GM19397 (cell line): ENCODE data around the gene USP16.

ENCODE experiments used
- ATAC-seq: cut with Tn5 transposase; IDR thresholded peaks from one replicate; pipeline ENCODE4 v1.9.1; 2021; ENCODE audit warnings: mild to moderate bottlenecking, moderate library complexity; ENCODE audit not compliant: unreplicated experiment

USP16 gene

DNA sequence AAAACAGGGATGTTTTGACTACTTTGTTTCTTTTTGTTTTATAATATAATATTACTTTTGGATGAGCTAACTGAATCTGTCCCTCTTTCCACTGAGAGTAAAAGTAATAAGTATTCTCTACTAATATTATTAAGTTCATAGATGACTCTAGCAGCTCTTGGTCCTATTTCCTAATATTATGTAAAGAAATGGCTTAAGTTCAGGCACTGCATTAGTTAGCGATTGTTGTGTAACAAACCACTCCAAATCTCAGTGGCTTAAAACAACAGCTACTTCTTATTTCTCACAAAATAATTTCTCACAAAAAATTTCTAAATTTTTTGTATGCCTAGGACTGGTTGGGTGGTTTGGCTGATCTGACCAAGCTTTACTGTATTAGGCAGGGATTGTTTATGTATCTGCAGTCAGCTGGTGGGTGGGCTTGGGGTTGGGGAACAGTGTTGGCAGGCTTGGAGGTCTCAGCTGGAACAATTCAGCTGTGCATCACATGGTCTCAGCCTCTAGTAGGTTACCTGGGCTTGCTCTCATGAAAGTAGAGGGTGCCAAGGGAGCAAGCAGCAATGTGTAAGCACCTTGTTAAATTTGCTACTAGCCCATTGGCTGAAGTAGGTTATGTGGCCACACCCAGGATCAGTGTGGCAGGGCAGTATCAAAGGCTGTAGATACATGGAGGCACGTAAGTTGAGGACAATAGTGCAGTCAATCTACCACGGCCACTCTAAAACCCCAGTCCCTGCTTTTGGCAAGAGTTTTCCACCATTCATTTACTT, 57.8 kb downstream of the USP16 start:
- ATAC-seq: no peak

DNA sequence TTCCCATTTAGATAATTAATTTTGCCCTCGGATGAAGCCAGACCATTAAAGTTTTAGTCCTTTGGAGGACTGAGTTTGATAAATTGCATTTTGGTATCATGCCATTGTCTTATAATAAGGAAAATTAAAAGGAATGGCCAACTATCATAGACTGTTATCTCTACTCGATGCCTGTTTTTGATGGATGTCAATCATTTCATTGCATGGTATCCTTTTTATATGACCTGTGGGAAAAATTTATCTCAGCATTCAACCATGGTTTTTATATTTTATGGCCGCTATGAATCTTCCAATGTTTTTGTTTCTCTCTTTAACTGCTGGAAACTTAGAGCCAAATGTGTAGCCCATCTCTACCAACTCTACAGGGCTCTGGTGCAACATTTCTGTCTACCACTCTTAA, 58.8 kb downstream of the USP16 start:
- ATAC-seq: no peak

DNA sequence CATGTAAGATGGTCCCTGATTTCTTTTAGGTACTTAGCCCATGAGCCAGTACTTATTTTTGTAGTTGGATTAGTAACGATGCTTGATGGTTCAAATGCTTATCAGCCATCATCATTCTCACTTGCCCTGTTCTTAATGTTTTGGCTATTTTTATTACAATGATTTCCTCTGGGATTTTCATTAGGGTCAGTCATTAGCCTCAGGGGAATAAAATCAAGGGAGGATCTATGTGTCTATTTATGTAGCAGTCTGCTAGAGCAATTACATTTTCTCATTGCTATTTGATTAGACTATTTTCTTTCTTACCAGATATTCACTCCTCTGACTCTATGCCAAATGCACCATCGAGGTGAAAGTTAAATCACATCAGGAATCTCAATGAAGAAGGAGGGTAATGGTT, 59.9 kb downstream of the USP16 start:
- ATAC-seq: no peak

DNA sequence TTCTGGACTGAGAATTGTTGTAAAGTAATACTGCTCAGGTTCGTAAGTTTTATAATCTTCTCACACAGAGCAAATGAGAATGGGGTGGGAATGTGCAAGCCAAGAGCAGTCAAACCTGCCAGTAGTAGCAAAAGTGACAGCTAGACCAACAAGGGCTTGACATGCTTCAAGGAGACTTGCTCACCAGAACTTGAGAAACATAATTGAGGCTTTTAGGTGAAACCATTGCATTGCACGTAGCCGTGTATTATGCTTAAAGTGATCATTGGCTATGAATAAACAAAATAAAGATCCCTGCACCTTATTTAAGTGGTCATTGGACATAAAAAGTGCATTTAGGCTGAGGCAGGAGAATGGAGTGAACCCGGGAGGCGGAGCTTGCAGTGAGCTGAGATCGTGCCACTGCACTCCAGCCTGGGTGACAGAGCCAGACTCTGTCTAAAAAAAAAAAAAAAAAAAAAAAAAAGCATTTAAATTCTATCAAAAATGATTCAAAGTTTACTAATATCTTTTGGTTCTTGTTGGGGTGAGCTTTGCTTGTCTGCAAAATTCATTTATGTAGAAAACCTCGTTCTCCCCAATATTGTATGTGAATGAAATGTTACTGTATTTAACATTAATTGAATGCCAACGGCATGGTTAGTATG, 60.8 kb downstream of the USP16 start:
- no peak for ATAC-seq

DNA sequence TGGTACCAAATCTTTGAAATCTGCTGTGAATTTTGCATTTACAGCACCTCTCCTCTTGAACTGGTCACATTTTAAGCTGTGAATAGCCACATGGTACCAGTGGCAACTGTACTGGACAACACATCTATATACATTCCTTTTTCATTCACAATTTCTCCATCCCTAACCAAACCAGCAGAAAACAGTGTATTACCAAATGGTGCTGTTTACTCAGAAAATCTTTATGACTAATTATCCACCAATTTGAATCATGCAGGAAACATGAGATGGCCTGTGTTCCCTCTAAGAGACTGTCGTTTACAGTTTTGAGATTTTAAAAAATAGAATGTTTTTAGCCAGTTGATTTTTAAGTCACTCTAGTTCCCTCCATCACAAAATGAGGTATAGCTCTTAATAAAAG, 66.6 kb downstream of the USP16 start:
- ATAC-seq: no peak

DNA sequence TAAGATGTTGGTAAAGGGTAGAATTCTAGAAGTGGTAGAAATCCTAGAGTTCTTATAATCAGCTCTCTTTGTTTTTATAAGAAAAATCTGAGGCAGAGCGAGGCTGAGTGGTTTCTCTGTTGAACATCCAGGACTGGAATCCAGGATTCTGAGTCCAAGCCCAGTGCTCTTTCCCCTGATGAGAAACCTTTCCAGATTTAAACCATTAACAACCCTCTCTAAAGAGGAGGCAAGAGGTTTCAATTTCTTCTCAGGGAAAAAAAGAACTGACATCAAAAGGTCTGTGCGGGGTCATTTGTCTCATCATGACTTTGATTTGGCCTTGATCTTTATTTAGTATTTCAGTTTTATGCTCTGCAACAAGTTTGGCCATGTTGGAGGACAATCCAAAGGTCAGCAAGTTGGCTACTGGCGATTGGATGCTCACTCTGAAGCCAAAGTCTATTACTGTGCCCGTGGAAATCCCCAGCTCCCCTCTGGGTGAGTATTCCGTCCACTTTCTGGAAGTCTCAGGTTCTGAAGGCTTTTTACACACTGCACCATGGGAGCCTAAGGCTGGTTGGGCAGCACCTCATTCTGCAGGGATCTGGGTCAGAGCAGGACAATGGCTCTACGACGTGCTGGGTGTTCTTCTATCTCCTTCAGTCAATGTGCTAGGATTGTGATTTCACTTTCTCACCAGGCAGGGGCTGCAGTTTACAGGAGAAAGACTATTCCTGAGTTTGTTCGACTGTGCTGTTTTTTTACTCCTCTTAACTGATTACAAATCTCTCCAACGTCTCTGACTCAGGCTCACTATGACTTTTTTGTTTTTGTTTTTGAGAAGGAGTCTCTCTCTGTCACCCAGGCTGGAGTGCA, 67.9 kb downstream of the USP16 start:
- ATAC-seq: no peak

DNA sequence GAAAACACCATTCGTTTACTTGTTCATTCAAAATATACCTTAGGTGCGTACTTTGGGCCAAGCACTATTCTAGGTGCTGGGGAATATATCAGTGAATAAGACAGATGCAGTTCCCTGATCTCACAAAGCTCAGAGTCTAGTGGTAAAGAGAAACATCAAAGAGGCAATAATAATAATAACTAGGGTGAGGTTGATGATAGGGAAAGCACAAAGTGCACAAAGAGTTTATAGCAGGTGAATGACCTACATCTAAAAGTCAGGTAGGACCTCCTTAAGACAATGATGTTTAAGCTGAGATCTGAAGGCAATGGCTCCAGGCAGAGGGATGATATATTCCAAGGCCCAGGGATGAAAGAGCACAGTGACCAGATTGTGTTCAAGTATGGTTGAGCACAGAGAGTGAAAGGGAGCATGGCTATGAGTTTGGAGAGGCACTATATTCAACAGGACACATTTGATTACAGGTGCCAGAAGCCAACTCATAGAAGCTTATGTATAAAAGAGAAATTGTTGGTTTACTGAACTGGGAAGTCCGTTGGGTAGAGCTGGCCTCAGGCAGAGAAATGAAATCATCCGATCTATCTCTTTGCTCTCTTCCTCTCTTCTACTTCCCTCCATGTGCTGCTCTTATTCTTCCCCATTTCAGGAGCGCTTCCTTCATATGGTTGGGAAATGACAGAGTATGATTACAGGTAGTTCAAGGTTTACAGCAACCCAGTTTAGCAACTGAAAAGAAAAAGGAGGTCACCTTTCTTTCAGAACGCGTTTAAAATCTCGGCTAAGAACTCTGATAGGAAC, 71.9 kb downstream of the USP16 start:
- no peak for ATAC-seq

DNA sequence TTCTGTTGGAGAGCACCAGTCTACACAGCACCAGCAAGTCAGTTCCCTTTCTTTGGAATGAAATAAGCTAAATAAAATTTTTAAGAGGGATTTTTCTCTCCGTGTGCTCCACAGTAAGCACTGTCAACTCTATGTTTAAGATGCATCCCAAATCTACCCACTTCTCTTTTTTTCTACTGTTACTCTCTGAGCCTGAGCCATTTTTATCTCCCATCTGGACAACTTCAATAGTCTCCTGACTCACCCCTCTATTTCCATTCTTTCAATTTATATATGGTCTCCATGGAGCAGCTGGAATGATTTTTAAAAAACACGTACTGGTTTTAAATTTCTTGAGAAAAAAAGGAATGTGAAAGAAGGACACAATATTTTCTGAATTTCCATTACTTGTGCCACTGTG, 73.7 kb downstream of the USP16 start:
- ATAC-seq: no peak

DNA sequence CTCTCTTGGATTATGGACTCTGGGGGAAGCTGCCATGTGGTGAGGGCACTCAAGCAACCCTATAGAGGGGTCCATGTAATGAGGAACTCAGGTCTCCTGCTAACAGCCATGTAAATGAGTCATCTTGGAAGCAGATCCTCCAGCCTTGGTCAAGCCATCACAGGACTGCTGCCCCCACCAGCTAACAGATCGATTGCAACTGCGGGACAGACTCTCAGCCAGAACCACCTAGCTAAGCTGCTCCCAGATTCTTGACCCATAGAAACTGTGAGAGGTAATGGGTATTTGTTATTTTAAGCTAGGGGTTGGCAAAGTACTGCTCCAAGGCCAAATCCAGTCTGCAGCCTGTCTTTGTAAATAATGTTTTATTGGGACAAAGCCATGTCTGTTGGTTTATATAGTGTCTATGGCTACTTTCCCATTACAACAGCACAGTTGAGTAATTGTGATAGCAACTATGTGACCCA, 78.4 kb downstream of the USP16 start:
- no peak for ATAC-seq
